ENCODE data around the gene ID3. TPM values are rescaled to one million over a fixed set of nuclear protein-coding genes. Genes with fewer than 3 reads are reported as not detected.

The ID3 gene
- total RNA-seq, 4 donors from 2014 or later, result 62.0 to 144 (median 110) TPM

DNA sequence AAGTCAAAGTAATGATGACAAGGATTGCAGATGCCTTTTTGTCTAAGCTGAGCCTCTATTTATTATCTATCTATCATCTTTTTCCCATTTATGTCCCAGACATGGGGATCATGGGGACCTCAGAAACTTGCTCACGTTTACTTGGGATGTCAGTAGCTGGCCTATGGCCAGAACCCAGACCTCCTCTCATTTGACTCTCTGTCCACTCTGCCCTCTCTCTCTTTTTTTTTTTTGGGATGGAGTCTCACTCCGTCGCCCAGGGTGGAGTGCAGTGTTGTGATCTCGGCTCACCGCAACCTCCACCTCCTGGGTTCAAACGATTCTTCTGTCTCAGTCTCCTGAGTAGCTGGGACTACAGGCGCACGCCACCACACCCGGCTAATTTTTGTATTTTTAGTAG is 3.7 kb upstream of the ID3 start:
- TF ChIP-seq, protein P1, sequence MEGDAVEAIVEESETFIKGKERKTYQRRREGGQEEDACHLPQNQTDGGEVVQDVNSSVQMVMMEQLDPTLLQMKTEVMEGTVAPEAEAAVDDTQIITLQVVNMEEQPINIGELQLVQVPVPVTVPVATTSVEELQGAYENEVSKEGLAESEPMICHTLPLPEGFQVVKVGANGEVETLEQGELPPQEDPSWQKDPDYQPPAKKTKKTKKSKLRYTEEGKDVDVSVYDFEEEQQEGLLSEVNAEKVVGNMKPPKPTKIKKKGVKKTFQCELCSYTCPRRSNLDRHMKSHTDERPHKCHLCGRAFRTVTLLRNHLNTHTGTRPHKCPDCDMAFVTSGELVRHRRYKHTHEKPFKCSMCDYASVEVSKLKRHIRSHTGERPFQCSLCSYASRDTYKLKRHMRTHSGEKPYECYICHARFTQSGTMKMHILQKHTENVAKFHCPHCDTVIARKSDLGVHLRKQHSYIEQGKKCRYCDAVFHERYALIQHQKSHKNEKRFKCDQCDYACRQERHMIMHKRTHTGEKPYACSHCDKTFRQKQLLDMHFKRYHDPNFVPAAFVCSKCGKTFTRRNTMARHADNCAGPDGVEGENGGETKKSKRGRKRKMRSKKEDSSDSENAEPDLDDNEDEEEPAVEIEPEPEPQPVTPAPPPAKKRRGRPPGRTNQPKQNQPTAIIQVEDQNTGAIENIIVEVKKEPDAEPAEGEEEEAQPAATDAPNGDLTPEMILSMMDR (IDR thresholded peaks at IDR 0.05; ENCODE audit: low read depth), result no peak

DNA sequence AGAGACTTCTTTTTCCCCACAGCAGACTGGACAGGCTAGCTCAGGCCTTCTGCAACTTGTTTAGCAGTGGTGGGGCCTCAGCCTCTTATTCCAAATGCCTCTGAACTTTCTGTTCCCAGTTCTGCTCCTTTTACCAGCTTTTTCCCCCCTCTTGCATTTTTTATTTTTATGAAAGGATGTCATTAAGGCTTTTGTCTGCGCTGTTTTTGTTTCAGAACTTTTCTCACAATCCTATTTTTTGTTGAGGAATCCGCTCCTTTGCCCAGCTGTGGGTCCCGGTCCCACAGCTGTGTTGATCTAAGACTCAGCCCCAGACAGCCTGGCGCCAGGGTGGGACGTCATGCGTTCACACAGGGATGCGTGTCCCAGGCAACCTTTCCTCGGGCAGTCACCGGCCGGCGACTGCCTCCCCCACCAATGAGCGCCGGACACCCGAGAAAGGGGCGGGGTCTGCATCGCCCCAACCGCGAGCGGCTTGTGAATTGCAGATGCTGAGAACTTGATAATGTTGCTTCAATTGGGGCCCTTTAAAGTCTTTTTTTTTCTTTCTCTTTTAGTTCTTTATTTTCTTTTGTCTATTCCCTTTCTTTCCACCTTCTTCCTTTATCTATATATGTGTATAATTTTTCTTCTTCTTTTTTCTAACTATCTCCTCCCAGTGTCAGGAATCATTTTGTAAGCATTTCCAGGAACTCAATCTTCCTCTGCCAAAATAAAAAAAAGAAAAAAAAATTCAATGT is 3.0 kb upstream of the ID3 start:
- TF ChIP-seq, protein P1 (IDR thresholded peaks at IDR 0.05; ENCODE audit: low read depth), result no peak

DNA sequence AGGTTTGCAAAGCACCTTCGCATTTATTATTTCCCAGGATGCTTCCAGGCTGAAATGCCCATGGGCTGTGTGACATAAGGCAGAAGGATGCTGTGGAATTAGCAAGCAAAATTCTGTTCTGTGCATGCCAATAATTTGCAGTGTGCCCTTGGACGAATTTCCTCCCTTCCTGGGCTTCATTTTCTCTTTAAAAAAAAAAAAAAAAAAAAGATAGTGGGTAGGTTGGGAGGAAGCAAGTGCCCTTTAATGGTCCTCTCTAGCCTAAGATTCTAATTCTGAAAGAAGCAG is 2.5 kb upstream of the ID3 start:
- TF ChIP-seq, protein P1 (IDR thresholded peaks at IDR 0.05; ENCODE audit: low read depth), result no peak

DNA sequence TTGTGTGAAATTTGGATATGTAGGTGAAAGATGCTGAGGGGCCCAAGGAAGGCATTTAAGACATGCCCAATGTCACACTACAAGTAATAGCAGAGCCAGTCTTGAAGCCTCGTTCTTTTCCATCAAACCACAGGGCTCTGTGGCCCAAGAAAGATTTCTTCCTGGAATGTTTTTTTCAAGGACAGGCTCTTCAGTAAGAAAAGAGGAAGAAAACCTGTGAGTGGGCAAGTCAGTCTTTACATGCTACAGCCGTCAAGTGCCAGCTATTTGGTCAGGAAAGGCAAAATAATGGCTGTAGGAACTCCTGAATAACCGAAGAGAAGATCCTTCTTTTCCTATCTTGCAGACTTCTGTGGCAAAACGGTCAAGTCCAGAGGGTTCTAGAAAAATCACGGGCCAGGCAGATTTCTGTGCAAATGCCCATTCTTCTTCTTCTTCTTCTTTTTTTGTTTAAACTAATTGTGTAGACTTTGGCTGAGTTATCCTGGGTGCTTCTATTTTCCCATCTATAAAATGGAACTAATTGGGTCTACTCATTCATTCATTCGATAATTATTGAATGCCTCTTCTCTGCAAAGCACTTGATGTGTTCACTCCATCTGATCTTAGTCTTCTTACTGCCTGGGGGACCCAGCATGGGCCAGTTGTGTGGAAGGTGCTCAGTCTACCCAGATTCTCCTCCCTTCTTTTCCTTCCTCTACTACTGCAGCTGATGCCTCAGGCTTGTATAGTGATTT is 1.9 kb upstream of the ID3 start:
- TF ChIP-seq, protein P1 (IDR thresholded peaks at IDR 0.05; ENCODE audit: low read depth), result no peak

DNA sequence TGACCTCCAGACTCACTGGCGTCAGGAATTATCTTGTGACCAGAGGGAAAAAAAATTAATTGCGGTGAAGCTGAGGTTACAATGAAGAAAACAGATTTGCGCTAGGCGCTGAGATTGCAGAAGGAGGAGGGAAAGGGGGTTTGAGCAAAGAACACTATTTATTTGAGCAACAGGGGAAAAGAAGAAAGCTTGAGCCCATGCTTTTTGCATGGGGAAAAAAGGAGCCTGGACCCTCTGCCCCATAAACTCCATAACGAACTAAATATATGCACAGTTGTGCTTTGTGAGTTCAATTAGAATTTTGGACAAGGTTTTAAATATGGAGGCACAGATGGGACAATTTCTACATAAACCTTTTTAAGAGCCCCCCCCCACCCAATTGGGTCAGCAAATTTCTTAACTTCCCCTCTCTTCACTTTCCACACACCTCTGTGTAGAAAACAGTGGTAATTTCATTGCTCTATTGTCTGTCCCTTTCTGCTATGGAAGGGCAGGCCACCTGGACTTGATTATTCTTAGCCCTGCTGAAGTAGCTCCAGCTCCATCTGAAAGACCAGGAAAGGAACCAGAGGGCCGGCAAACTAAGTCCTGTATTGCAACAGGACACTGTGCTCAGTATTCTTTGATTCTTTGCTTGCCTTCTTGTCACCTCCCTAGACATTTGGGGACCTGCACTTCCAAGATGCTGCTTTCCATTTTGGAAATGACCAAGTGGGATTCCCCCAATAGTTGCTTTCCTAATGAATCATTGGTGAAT is 862 bp upstream of the ID3 start:
- TF ChIP-seq, protein P1 (IDR thresholded peaks at IDR 0.05; ENCODE audit: low read depth), result no peak

DNA sequence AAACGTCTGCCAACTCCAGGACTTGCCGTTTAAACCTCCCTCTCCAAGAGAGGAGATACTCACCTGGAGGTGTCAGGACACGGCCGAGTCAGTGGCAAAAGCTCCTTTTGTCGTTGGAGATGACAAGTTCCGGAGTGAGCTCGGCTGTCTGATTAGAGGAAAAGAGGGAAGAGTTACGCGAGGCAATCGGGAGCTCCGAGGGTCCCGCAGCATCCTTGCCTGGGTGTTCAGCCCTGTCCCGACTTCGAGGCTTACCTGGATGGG is 497 bp downstream of the ID3 start:
- TF ChIP-seq, protein P1 (IDR thresholded peaks at IDR 0.05; ENCODE audit: low read depth), result no peak

DNA sequence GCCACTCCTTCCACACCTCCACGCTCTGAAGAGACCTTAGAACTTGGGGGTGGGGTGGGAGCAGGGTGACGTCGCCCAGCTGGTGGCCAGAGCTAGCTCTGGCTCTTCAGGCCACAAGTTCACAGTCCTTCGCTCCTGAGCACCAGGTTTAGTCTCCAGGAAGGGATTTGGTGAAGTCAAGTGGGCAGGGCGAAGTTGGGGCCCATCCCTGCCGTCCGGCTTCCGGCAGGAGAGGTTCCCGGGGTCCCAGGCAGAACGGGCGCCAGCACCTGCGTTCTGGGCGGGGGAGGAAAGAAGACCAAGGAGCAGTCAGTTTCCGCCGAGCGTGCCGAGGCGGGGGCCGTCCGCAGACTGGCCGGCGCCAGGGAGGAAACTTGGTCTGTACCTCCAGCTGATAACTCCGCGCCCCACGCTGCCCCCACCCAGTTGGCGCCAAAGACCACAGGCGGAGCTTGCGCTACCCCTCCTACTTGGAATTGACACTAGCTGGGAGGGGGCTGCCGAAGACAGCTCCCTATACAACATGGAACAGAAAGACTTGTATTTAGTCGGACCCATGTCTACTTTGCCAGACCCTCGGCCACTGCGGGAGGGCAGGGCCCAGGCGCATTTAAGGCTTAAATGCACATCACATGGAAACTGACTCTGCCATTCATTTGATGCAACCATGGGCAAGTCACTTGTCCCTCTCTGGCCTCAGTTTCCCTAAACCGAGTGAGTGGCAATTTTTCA is 995 bp downstream of the ID3 start:
- TF ChIP-seq, protein P1 (IDR thresholded peaks at IDR 0.05; ENCODE audit: low read depth), result no peak

All from subcutaneous adipose tissue (tissue), 4 donors.